Stimulated activated CD4-positive, alpha-beta T cell treated with anti-CD3 and anti-CD28 coated beads, Interleukin-1b, Interleukin-23, amount 100 ng/mL, for 24 hours (primary cell): ENCODE data around the gene ZBTB20.

Source experiments
- DNase-seq, 4 experiments: peaks; one replicate each; pipeline ENCODE4 v3.0.0-alpha.2; 2020; ENCODE audit warnings: low read depth in 4 of 4, low spot score in 1 of 4

ZBTB20 gene

GRCh38 chr3:114590309-114591047, 556.6 kb downstream of the ZBTB20 start:
- DNase-seq, result no peak

GRCh38 chr3:114587986-114588385, 559.1 kb downstream of the ZBTB20 start:
- DNase-seq, result no peak

- no peak for DNase-seq
Observed at GRCh38 chr3:114586119-114586518, 561.0 kb downstream of the ZBTB20 start.

GRCh38 chr3:114585687-114586086, 561.4 kb downstream of the ZBTB20 start:
- no peak for DNase-seq

- no peak for DNase-seq
Observed at GRCh38 chr3:114584734-114585371, 562.2 kb downstream of the ZBTB20 start.

GRCh38 chr3:114582929-114583328, 564.2 kb downstream of the ZBTB20 start:
- DNase-seq, result no peak

GRCh38 chr3:114572364-114573062, 574.6 kb downstream of the ZBTB20 start:
- no peak for DNase-seq

GRCh38 chr3:114571363-114571762, 575.7 kb downstream of the ZBTB20 start:
- DNase-seq, result no peak

- DNase-seq, result no peak
Observed at GRCh38 chr3:114569186-114569585, 577.9 kb downstream of the ZBTB20 start.

GRCh38 chr3:114567771-114568170, 579.3 kb downstream of the ZBTB20 start:
- DNase-seq, result no peak

- no peak for DNase-seq
Observed at GRCh38 chr3:114566767-114567166, 580.3 kb downstream of the ZBTB20 start.

- no peak for DNase-seq
Observed at GRCh38 chr3:114566162-114566755, 580.8 kb downstream of the ZBTB20 start.

GRCh38 chr3:114565216-114565615, 581.9 kb downstream of the ZBTB20 start:
- DNase-seq, result no peak

GRCh38 chr3:114563720-114564119, 583.4 kb downstream of the ZBTB20 start:
- no peak for DNase-seq

- no peak for DNase-seq
Observed at GRCh38 chr3:114562557-114562956, 584.5 kb downstream of the ZBTB20 start.

- DNase-seq, result no peak
Observed at GRCh38 chr3:114558271-114558670, 588.8 kb downstream of the ZBTB20 start.

- DNase-seq, result no peak
Observed at GRCh38 chr3:114557791-114558190, 589.3 kb downstream of the ZBTB20 start.

- DNase-seq, result no peak
Observed at GRCh38 chr3:114556657-114557213, 590.4 kb downstream of the ZBTB20 start.

GRCh38 chr3:114554731-114555130, 592.4 kb downstream of the ZBTB20 start:
- no peak for DNase-seq

GRCh38 chr3:114553949-114554593, 593.0 kb downstream of the ZBTB20 start:
- DNase-seq, result no peak

GRCh38 chr3:114552527-114552812, 594.6 kb downstream of the ZBTB20 start:
- no peak for DNase-seq
